Upper lobe of right lung (tissue), 1 donor: ENCODE results near the gene PRKCB. TPM values are rescaled to one million over a fixed set of nuclear protein-coding genes. Genes with fewer than 3 reads are reported as not detected.

Experiments used
- ATAC-seq: fragments of 200-7000 bp; cut with Tn5 transposase; one replicate; pipeline ENCODE4 v1.9.1; 2020; ENCODE audit warnings: mild to moderate bottlenecking, moderate library complexity
- DNase-seq: peaks from one replicate; pipeline ENCODE4 v3.0.0-alpha.2; 2020
- H3K27ac ChIP-seq: fragments of 200-600 bp; one replicate; pipeline ENCODE4 v1.8.0; 2022
- H3K27me3 ChIP-seq: fragments of 200-600 bp; one replicate; pipeline ENCODE4 v1.8.0; 2022; ENCODE audit warnings: mild to moderate bottlenecking
- H3K36me3 ChIP-seq: fragments of 200-600 bp; one replicate; pipeline ENCODE4 v1.8.0; 2022
- H3K4me1 ChIP-seq: fragments of 200-600 bp; one replicate; pipeline ENCODE4 v1.8.0; 2022
- H3K4me3 ChIP-seq: fragments of 200-600 bp; one replicate; pipeline ENCODE4 v1.8.0; 2022; ENCODE audit warnings: mild to moderate bottlenecking
- H3K9me3 ChIP-seq: fragments of 200-600 bp; one replicate; pipeline ENCODE4 v1.8.0; 2022
- CTCF ChIP-seq: fragments of 200-600 bp; IDR thresholded peaks from one replicate; pipeline ENCODE4 v1.8.0; 2022; ENCODE audit warnings: antibody characterized with exemption
- intact Hi-C: fragments of 100-400 bp; cut with DNase I; formaldehyde crosslinking; loops from one replicate; pipeline ENCODE4 v1.11.0; 2022
- total RNA-seq: library from RNA; stranded (reverse); fragmentation: NEBNext Ultra II Directional; extraction: Animal tissue kit (Norgen Biotek cat#: 25700); gene quantifications from one replicate; pipeline ENCODE4 v1.2.1, GENCODE V29; 2021
- donor health status: DM: no; HTN: yes; CAD: no; lungs with severe emphysema.

Gene PRKCB
- total RNA-seq, 1 donor from 2014 or later: 25.2 TPM

- TF ChIP-seq CTCF: no peak
- H3K4me3 ChIP-seq: no peak overlapping the region
- DNase-seq: no peak
- intact Hi-C loops: no loop called here
- H3K27ac ChIP-seq: no peak overlapping the region
- no peaks in the 10 kb centered on the region for H3K9me3 ChIP-seq
- ATAC-seq: no peak
- no peaks in the 10 kb centered on the region for H3K27me3 ChIP-seq
- H3K4me1 ChIP-seq: peaks cover 35% of the 10 kb centered on the region
- no peaks in the 10 kb centered on the region for H3K36me3 ChIP-seq
Measured at GRCh38 chr16:23859713-23860269, 24.0 kb downstream of the PRKCB start.

- intact Hi-C loops: no loop called here
- Histone ChIP-seq H3K27me3 (no peaks in the 10 kb centered on the region), H3K4me1 (peaks cover 35% of the 10 kb centered on the region), H3K27ac (no peak overlapping the region), H3K36me3 (no peaks in the 10 kb centered on the region), H3K9me3 (no peaks in the 10 kb centered on the region), H3K4me3 (no peak overlapping the region)
- TF ChIP-seq CTCF: no peak
- no peak for DNase-seq
- ATAC-seq: no peak
Measured at GRCh38 chr16:23861874-23862273, 26.1 kb downstream of the PRKCB start.

GRCh38 chr16:23862556-23862955 lies 26.8 kb downstream of the PRKCB start:
- DNase-seq (no peak), ATAC-seq (no peak)
- Histone ChIP-seq H3K9me3 (no peaks in the 10 kb centered on the region), H3K27ac (no peak overlapping the region), H3K36me3 (no peaks in the 10 kb centered on the region), H3K27me3 (no peaks in the 10 kb centered on the region), H3K4me3 (no peak overlapping the region), H3K4me1 (peaks cover 35% of the 10 kb centered on the region)
- TF ChIP-seq CTCF: no peak
- intact Hi-C loops: no loop called here

- intact Hi-C loops: no loop called here
- DNase-seq (no peak), ATAC-seq (peak; percentile 86)
- H3K4me3 ChIP-seq: peak overlapping the region; percentile 41
- no peaks in the 10 kb centered on the region for H3K9me3 ChIP-seq
- no peak for TF ChIP-seq CTCF
- no peaks in the 10 kb centered on the region for H3K36me3 ChIP-seq
- H3K27ac ChIP-seq: peak overlapping the region; percentile 44
- H3K27me3 ChIP-seq: no peaks in the 10 kb centered on the region
- H3K4me1 ChIP-seq: peaks cover 27% of the 10 kb centered on the region
Measured at GRCh38 chr16:23863511-23864422, 28.0 kb downstream of the PRKCB start.

- TF ChIP-seq CTCF: no peak
- DNase-seq (no peak), ATAC-seq (no peak)
- Histone ChIP-seq H3K4me1 (peaks cover 14% of the 10 kb centered on the region), H3K27me3 (no peaks in the 10 kb centered on the region), H3K27ac (no peak overlapping the region), H3K4me3 (no peak overlapping the region), H3K9me3 (no peaks in the 10 kb centered on the region), H3K36me3 (no peaks in the 10 kb centered on the region)
- intact Hi-C loops: no loop called here
Measured at GRCh38 chr16:23865853-23866252, 30.1 kb downstream of the PRKCB start.
